GM12891 (cell line): ENCODE results near the gene EPS8L1.

Experiments
- PAX5 ChIP-seq: IDR thresholded peaks from 2 replicates; pipeline ENCODE4 v1.6.1; 2011; ENCODE audit warnings: low read length, moderate library complexity, mild to moderate bottlenecking; ENCODE audit not compliant: insufficient read depth, severe bottlenecking
- POLR2A ChIP-seq: IDR thresholded peaks from 2 replicates; pipeline ENCODE4 v1.6.1; 2011; ENCODE audit warnings: low read depth, low read length, control low read depth
- POLR2AphosphoS5 ChIP-seq: IDR thresholded peaks from 2 replicates; pipeline ENCODE4 v1.6.1; 2011; ENCODE audit warnings: low read depth, low read length, control low read depth
- POU2F2 ChIP-seq: IDR thresholded peaks from 2 replicates; pipeline ENCODE4 v1.6.1; 2011; ENCODE audit warnings: low read depth, mild to moderate bottlenecking, control low read depth, low read length, moderate library complexity
- SPI1 ChIP-seq: IDR thresholded peaks from 2 replicates; pipeline ENCODE4 v1.6.1; 2011; ENCODE audit warnings: low read depth, low read length, control low read depth
- TAF1 ChIP-seq: IDR thresholded peaks from 2 replicates; pipeline ENCODE4 v1.6.1; 2011; ENCODE audit warnings: low read depth, low read length, control low read depth

DNA sequence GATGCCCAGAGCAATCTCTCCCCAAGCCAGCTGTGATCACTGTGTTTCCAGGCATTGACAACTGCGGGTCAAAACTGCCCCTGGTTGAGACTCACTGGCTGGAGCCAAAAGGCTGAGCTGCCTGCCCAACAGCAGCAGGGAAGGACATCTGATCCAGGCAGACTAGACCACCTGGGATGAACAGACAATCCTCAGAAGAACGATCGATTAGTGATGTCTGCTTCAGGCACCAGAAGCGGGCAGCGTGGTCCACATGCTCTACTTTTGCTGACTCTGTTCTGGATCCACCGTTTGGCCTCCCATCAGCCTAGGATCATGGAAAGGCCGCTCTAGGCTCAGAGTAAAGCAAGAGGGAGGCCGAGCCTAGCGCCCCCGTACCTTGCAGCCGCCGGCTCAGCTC lies 27.7 kb upstream of the EPS8L1 start:
- no peak for TF ChIP-seq POLR2A
- no peak for TF ChIP-seq TAF1
- TF ChIP-seq POLR2AphosphoS5 = no peak
- no peak for TF ChIP-seq SPI1
- no peak for TF ChIP-seq PAX5
- TF ChIP-seq POU2F2 = no peak
